Keratinocyte (primary cell): Measurements from ENCODE around the gene FOXP2. TPM values are rescaled to one million over a fixed set of nuclear protein-coding genes. Genes with fewer than 3 reads are reported as not detected.

Source experiments
- DNase-seq: peaks from one replicate; pipeline ENCODE4 v3.0.0-alpha.2; 2011; ENCODE audit warnings: low read depth, missing footprints, low spot score
- FAIRE-seq: peaks from 2 replicates; lab custom pipeline; 2011; peaks lifted over from hg19 to GRCh38; lab: Jason Lieb, UNC
- H2AFZ ChIP-seq: 2 replicates; pipeline ENCODE4 v1.6.0; 2012; ENCODE audit warnings: low read length, control low read depth, inconsistent platforms; ENCODE audit not compliant: control insufficient read depth
- H3K27ac ChIP-seq: 2 replicates; pipeline ENCODE4 v1.5.1; 2011; ENCODE audit warnings: low read length; ENCODE audit not compliant: control insufficient read depth, insufficient read depth
- H3K27me3 ChIP-seq: 3 replicates; pipeline ENCODE4 v1.6.0; 2011; ENCODE audit warnings: low read length; ENCODE audit not compliant: control insufficient read depth, insufficient read depth; ENCODE audit errors: extremely low read depth
- H3K36me3 ChIP-seq, 2 experiments: 2 replicates in 1 of 2; 3 replicates in 1 of 2; pipeline ENCODE4 v1.5.1; 2011; ENCODE audit warnings: low read length in 2 of 2, mild to moderate bottlenecking in 1 of 2; ENCODE audit not compliant: control insufficient read depth in 2 of 2, insufficient read depth in 2 of 2; ENCODE audit errors: extremely low read depth in 1 of 2
- H3K4me1 ChIP-seq: 3 replicates; pipeline ENCODE4 v1.5.1; 2011; ENCODE audit warnings: low read length; ENCODE audit not compliant: control insufficient read depth, insufficient read depth; ENCODE audit errors: extremely low read depth
- H3K4me2 ChIP-seq: 3 replicates; pipeline ENCODE4 v1.6.0; 2011; ENCODE audit warnings: low read depth, low read length; ENCODE audit not compliant: control insufficient read depth, insufficient read depth; ENCODE audit errors: extremely low read depth
- H3K4me3 ChIP-seq, 3 experiments: fragments of 200-600 bp in 1 of 3; sonication (generic) in 1 of 3; 2 replicates in 2 of 3; 3 replicates in 1 of 3; pipeline ENCODE4 v1.5.1; 2011 to 2016; ENCODE audit warnings: low read length in 3 of 3, mild to moderate bottlenecking in 3 of 3, control low read depth in 2 of 3, inconsistent platforms in 1 of 3, low read depth in 1 of 3, mixed read lengths in 1 of 3, mixed run types in 1 of 3, moderate library complexity in 1 of 3; ENCODE audit not compliant: control insufficient read depth in 2 of 3, insufficient read depth in 2 of 3; ENCODE audit errors: extremely low read depth in 1 of 3
- H3K79me2 ChIP-seq: 2 replicates; pipeline ENCODE4 v1.6.0; 2012; ENCODE audit warnings: low read length; ENCODE audit not compliant: control insufficient read depth, insufficient read depth
- H3K9ac ChIP-seq: 3 replicates; pipeline ENCODE4 v1.6.0; 2011; ENCODE audit warnings: low read length; ENCODE audit not compliant: control insufficient read depth, insufficient read depth; ENCODE audit errors: extremely low read depth
- H3K9me1 ChIP-seq: 3 replicates; pipeline ENCODE4 v1.6.0; 2011; ENCODE audit warnings: low read length; ENCODE audit not compliant: control insufficient read depth, insufficient read depth; ENCODE audit errors: extremely low read depth
- H3K9me3 ChIP-seq: 2 replicates; pipeline ENCODE4 v1.5.1; 2012; ENCODE audit warnings: low read depth, low read length; ENCODE audit not compliant: control insufficient read depth
- H4K20me1 ChIP-seq: 3 replicates; pipeline ENCODE4 v1.6.0; 2011; ENCODE audit warnings: low read length; ENCODE audit not compliant: control insufficient read depth, insufficient read depth; ENCODE audit errors: extremely low read depth
- CTCF ChIP-seq, 3 experiments: IDR thresholded peaks in 1 of 3; conservative IDR thresholded peaks in 1 of 3; optimal IDR thresholded peaks in 1 of 3; 2 replicates in 2 of 3; 3 replicates in 1 of 3; pipeline versions ENCODE3 to v1.5.1; 2011; ENCODE audit warnings: low read length in 3 of 3, mild to moderate bottlenecking in 3 of 3, moderate library complexity in 2 of 3, control low read depth in 1 of 3, inconsistent platforms in 1 of 3; ENCODE audit not compliant: insufficient read depth in 2 of 3; ENCODE audit errors: extremely low read depth in 1 of 3
- EZH2 ChIP-seq: IDR thresholded peaks from one replicate; pipeline ENCODE4 v1.6.1; 2012; ENCODE audit warnings: inconsistent platforms, mild to moderate bottlenecking, low read length, moderate library complexity
- dilution Hi-C: fragments of 300-500 bp; cut with MboI; formaldehyde crosslinking; loops from one replicate; pipeline ENCODE4 v1.7.0; 2020; ENCODE audit warnings: low sequenced_read_pairs; ENCODE audit not compliant: extremely low pct_ligation_motif_present
- polyA plus RNA-seq, 5 experiments: library from polyadenylated mRNA; depleted of rRNA in 3 of 5; stranded (reverse) in 3 of 5; stranded (forward) in 1 of 5; unstranded in 1 of 5; fragments of >200 nt; gene quantifications; 1 replicate in 1 of 5; 2 replicates in 3 of 5; 3 replicates in 1 of 5; pipeline versions ENCODE4 v1.2.1 to v1.2.3, GENCODE V29; 2011 to 2012; ENCODE audit warnings: missing spikeins in 2 of 5, low read depth in 1 of 5, low replicate concordance in 1 of 5

FOXP2 gene
- polyA plus RNA-seq, 1 donor (not counting 4 experiments of a cell fraction or from before 2014, with no cell fraction given) = 0.98 TPM

DNA sequence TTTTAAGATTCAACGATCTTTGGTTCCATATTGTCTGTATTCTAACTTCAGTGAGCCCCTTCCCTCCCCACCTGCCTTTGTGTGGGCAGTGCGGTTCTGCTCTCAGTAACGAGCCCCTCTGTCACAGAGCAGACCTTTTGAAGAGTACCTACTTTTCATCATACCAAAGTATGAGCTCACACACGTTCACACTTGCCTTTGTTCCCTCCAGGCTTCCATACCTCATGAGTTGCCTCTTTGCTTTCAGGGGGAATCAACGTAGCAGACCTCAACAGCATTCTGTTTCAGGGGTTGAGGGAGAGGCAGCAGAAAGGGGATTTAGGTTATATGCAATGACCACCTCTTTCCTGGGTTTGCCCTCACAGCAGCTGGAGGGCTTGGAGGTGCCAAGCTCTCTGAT is 295.9 kb downstream of the FOXP2 start:
- H3K9me3 ChIP-seq = no peaks in the 10 kb centered on the region
- no peaks in the 10 kb centered on the region for H3K79me2 ChIP-seq
- no peak overlapping the region for H2AFZ ChIP-seq
- no peaks in the 10 kb centered on the region for H3K36me3 ChIP-seq
- H3K9ac ChIP-seq = no peak overlapping the region
- H3K27me3 ChIP-seq = no peaks in the 10 kb centered on the region
- no peaks in the 10 kb centered on the region for H4K20me1 ChIP-seq
- no peak for FAIRE-seq
- H3K9me1 ChIP-seq = no peaks in the 10 kb centered on the region
- H3K27ac ChIP-seq = no peak overlapping the region
- no peak for DNase-seq
- dilution Hi-C loops = no loop called here
- H3K4me1 ChIP-seq = no peaks in the 10 kb centered on the region
- TF ChIP-seq CTCF (optimal IDR thresholded peaks at IDR 0.05 in 1 of 3, IDR thresholded peaks at IDR 0.05 in 1 of 3, conservative IDR thresholded peaks at IDR 0.05 in 1 of 3; ENCODE audit: extremely low read depth in 1 of 3, insufficient read depth in 2 of 3, low read length in 3 of 3) (no peak), EZH2 (no peak)
- no peak overlapping the region for H3K4me3 ChIP-seq
- no peak overlapping the region for H3K4me2 ChIP-seq

GRCh38 chr7:114711241-114711640 is 296.6 kb downstream of the FOXP2 start:
- Histone ChIP-seq H3K9me1 (no peaks in the 10 kb centered on the region), H3K79me2 (no peaks in the 10 kb centered on the region), H3K9me3 (no peaks in the 10 kb centered on the region), H3K4me1 (no peaks in the 10 kb centered on the region), H3K9ac (no peak overlapping the region), H2AFZ (no peak overlapping the region), H3K4me3 (no peak overlapping the region), H4K20me1 (no peaks in the 10 kb centered on the region), H3K27ac (no peak overlapping the region), H3K27me3 (no peaks in the 10 kb centered on the region), H3K36me3 (no peaks in the 10 kb centered on the region), H3K4me2 (no peak overlapping the region)
- no peak for FAIRE-seq
- dilution Hi-C loops = no loop called here
- no peak for TF ChIP-seq EZH2
- no peak for TF ChIP-seq CTCF (optimal IDR thresholded peaks at IDR 0.05 in 1 of 3, IDR thresholded peaks at IDR 0.05 in 1 of 3, conservative IDR thresholded peaks at IDR 0.05 in 1 of 3; ENCODE audit: extremely low read depth in 1 of 3, insufficient read depth in 2 of 3, low read length in 3 of 3)
- DNase-seq = no peak
